Measurements from ENCODE around the gene RUNDC1.

RUNDC1 gene

GRCh38 chr17:43020030-43020621, 39.8 kb downstream of the RUNDC1 start:
- Histone ChIP-seq H4K20me1 (ENCODE audit: insufficient read depth, low read length) (no peaks in the 10 kb centered on the region), H3K4me3 (ENCODE audit: low read length) (no peak overlapping the region), H3K27ac (ENCODE audit: low read length) (no peak overlapping the region), H3K9me3 (ENCODE audit: insufficient read depth, low read length) (no peaks in the 10 kb centered on the region), H3K79me2 (ENCODE audit: low read length) (no peaks in the 10 kb centered on the region), H3K36me3 (replicated peaks; ENCODE audit: low read depth, low read length) (no peaks in the 10 kb centered on the region), H3K27me3 (ENCODE audit: low read depth, low read length) (no peaks in the 10 kb centered on the region), H3K9ac (ENCODE audit: low read length) (no peak overlapping the region), H3K4me2 (ENCODE audit: low read length) (no peak overlapping the region), H2AFZ (ENCODE audit: low read depth, low read length) (no peak overlapping the region), H3K4me1 (ENCODE audit: low read length) (peaks cover 3% of the 10 kb centered on the region; the same call in 1 of the 2 replicates)
- TF ChIP-seq CTCF (IDR thresholded peaks at IDR 0.05; ENCODE audit: low read depth, low read length): no peak
- no peak for TF ChIP-seq EZH2phosphoT487 (IDR thresholded peaks at IDR 0.05; ENCODE audit: low read depth)

GRCh38 chr17:43020789-43021740, 40.7 kb downstream of the RUNDC1 start:
- Histone ChIP-seq H2AFZ (ENCODE audit: low read depth, low read length) (no peak overlapping the region), H3K9ac (ENCODE audit: low read length) (peak overlapping the region; percentile 53)

GRCh38 chr17:43021741-43022512, 41.6 kb downstream of the RUNDC1 start, which contains the start of gene VAT1:
VAT1 (minus strand) TSS chr17:43022385; CDS start chr17:43022322, 63 bp downstream.
- Histone ChIP-seq H4K20me1 (ENCODE audit: insufficient read depth, low read length) (no peaks in the 10 kb centered on the region), H3K27me3 (ENCODE audit: low read depth, low read length) (no peaks in the 10 kb centered on the region), H3K36me3 (replicated peaks; ENCODE audit: low read depth, low read length) (no peaks in the 10 kb centered on the region), H3K4me2 (ENCODE audit: low read length) (peak within 1 kb of the TSS; percentile 84), H3K79me2 (ENCODE audit: low read length) (no peaks in the 10 kb centered on the region), H3K4me3 (ENCODE audit: low read length) (peak within 1 kb of the TSS; percentile 84), H3K9ac (ENCODE audit: low read length) (peak within 1 kb of the TSS; percentile 53), H3K4me1 (ENCODE audit: low read length) (peaks cover 3% of the 10 kb centered on the region; the same call in 1 of the 2 replicates), H3K9me3 (ENCODE audit: insufficient read depth, low read length) (no peaks in the 10 kb centered on the region), H3K27ac (ENCODE audit: low read length) (no peak within 1 kb of the TSS), H2AFZ (ENCODE audit: low read depth, low read length) (peak within 1 kb of the TSS; percentile 69)
- TF ChIP-seq EZH2phosphoT487 (IDR thresholded peaks at IDR 0.05; ENCODE audit: low read depth) (no peak), CTCF (IDR thresholded peaks at IDR 0.05; ENCODE audit: low read depth, low read length) (no peak)

More at GRCh38 chr17:43020789-43021740, 40.7 kb downstream of the RUNDC1 start:
- Histone ChIP-seq H3K27ac (ENCODE audit: low read length) (no peak overlapping the region), H3K4me2 (ENCODE audit: low read length) (peak overlapping the region; percentile 84), H3K79me2 (ENCODE audit: low read length) (no peaks in the 10 kb centered on the region), H4K20me1 (ENCODE audit: insufficient read depth, low read length) (no peaks in the 10 kb centered on the region), H3K4me1 (ENCODE audit: low read length) (peaks cover 3% of the 10 kb centered on the region; the same call in 1 of the 2 replicates), H3K27me3 (ENCODE audit: low read depth, low read length) (no peaks in the 10 kb centered on the region), H3K9me3 (ENCODE audit: insufficient read depth, low read length) (no peaks in the 10 kb centered on the region), H3K36me3 (replicated peaks; ENCODE audit: low read depth, low read length) (no peaks in the 10 kb centered on the region), H3K4me3 (ENCODE audit: low read length) (peak overlapping the region; percentile 84)
- no peak for TF ChIP-seq CTCF (IDR thresholded peaks at IDR 0.05; ENCODE audit: low read depth, low read length)
- TF ChIP-seq EZH2phosphoT487 (IDR thresholded peaks at IDR 0.05; ENCODE audit: low read depth): no peak

Measured in OCI-LY3 (cell line).